KOPT-K1 (cell line): ENCODE results near the gene MROH2B.

Source experiments
- H3K27ac ChIP-seq: fragments of 200-600 bp; sonication (generic); 2 replicates; pipeline ENCODE4 v1.5.1; 2016; ENCODE audit warnings: antibody characterized with exemption, mild to moderate bottlenecking, low read depth, low read length; ENCODE audit not compliant: poor library complexity, severe bottlenecking
- H3K36me3 ChIP-seq: fragments of 200-600 bp; sonication (generic); 2 replicates; pipeline ENCODE4 v1.5.1; 2017; ENCODE audit warnings: antibody characterized with exemption, mild to moderate bottlenecking, low read length, moderate library complexity; ENCODE audit not compliant: insufficient read depth
- H3K9me3 ChIP-seq: fragments of 200-600 bp; sonication (generic); 2 replicates; pipeline ENCODE4 v1.5.1; 2017; ENCODE audit warnings: antibody characterized with exemption, low read length, mild to moderate bottlenecking; ENCODE audit not compliant: insufficient read depth, poor library complexity, severe bottlenecking

Gene MROH2B

GRCh38 chr5:40991981-40992559 is 79.1 kb downstream of the MROH2B start:
- Histone ChIP-seq H3K27ac (no peak overlapping the region), H3K9me3 (no peaks in the 10 kb centered on the region), H3K36me3 (no peaks in the 10 kb centered on the region)

GRCh38 chr5:40991168-40991980 is 79.8 kb downstream of the MROH2B start:
- Histone ChIP-seq H3K27ac (no peak overlapping the region), H3K36me3 (no peaks in the 10 kb centered on the region), H3K9me3 (no peaks in the 10 kb centered on the region)

GRCh38 chr5:40988746-40989510 is 82.2 kb downstream of the MROH2B start:
- H3K27ac ChIP-seq, result no peak overlapping the region

GRCh38 chr5:40987349-40987748 is 83.8 kb downstream of the MROH2B start:
- H3K9me3 ChIP-seq, result no peaks in the 10 kb centered on the region
- no peaks in the 10 kb centered on the region for H3K36me3 ChIP-seq
- H3K27ac ChIP-seq, result no peak overlapping the region

More at GRCh38 chr5:40988746-40989510, 82.2 kb downstream of the MROH2B start:
- no peaks in the 10 kb centered on the region for H3K36me3 ChIP-seq
- no peaks in the 10 kb centered on the region for H3K9me3 ChIP-seq

GRCh38 chr5:40986666-40987065 is 84.5 kb downstream of the MROH2B start:
- no peak overlapping the region for H3K27ac ChIP-seq
- no peaks in the 10 kb centered on the region for H3K9me3 ChIP-seq
- no peaks in the 10 kb centered on the region for H3K36me3 ChIP-seq

- no peaks in the 10 kb centered on the region for H3K36me3 ChIP-seq
- H3K27ac ChIP-seq, result no peak overlapping the region
These were observed 85.6 kb downstream of the MROH2B start for GRCh38 chr5:40985501-40985900.

GRCh38 chr5:40984884-40985283 is 86.3 kb downstream of the MROH2B start:
- Histone ChIP-seq H3K36me3 (no peaks in the 10 kb centered on the region), H3K27ac (no peak overlapping the region), H3K9me3 (no peaks in the 10 kb centered on the region)

More at GRCh38 chr5:40985501-40985900, 85.6 kb downstream of the MROH2B start:
- no peaks in the 10 kb centered on the region for H3K9me3 ChIP-seq

GRCh38 chr5:40983781-40984180 is 87.4 kb downstream of the MROH2B start:
- Histone ChIP-seq H3K27ac (no peak overlapping the region), H3K9me3 (no peaks in the 10 kb centered on the region), H3K36me3 (no peaks in the 10 kb centered on the region)

GRCh38 chr5:40981420-40981819 is 89.7 kb downstream of the MROH2B start:
- H3K27ac ChIP-seq, result no peak overlapping the region
- H3K36me3 ChIP-seq, result no peaks in the 10 kb centered on the region
- no peaks in the 10 kb centered on the region for H3K9me3 ChIP-seq

GRCh38 chr5:40976836-40977235 is 94.3 kb downstream of the MROH2B start:
- Histone ChIP-seq H3K27ac (no peak overlapping the region), H3K36me3 (no peaks in the 10 kb centered on the region), H3K9me3 (no peaks in the 10 kb centered on the region)

- Histone ChIP-seq H3K9me3 (no peaks in the 10 kb centered on the region), H3K36me3 (no peaks in the 10 kb centered on the region), H3K27ac (no peak overlapping the region)
These were observed 95.1 kb downstream of the MROH2B start for GRCh38 chr5:40976041-40976440.

GRCh38 chr5:40973364-40974004 is 97.7 kb downstream of the MROH2B start:
- Histone ChIP-seq H3K36me3 (no peaks in the 10 kb centered on the region), H3K9me3 (no peaks in the 10 kb centered on the region), H3K27ac (no peak overlapping the region)

GRCh38 chr5:40972434-40972833 is 98.7 kb downstream of the MROH2B start:
- Histone ChIP-seq H3K27ac (no peak overlapping the region), H3K36me3 (no peaks in the 10 kb centered on the region), H3K9me3 (no peaks in the 10 kb centered on the region)

- Histone ChIP-seq H3K27ac (no peak overlapping the region), H3K36me3 (no peaks in the 10 kb centered on the region), H3K9me3 (no peaks in the 10 kb centered on the region)
These were observed 108.8 kb downstream of the MROH2B start for GRCh38 chr5:40962207-40962955.
